ENCODE results near the gene PFKP.

GRCh38 chr10:3031490-3031889 is 35.9 kb upstream of the PFKP start:
- TF ChIP-seq CTCF (tag by site-specific recombination; IDR thresholded peaks at IDR 0.05) = no peak
- no peak for TF ChIP-seq SP3 (tag by site-specific recombination; IDR thresholded peaks at IDR 0.05)
- TF ChIP-seq REST (tag by site-specific recombination; IDR thresholded peaks at IDR 0.05) = no peak
- TF ChIP-seq ZNF558 (tag by site-specific recombination; IDR thresholded peaks at IDR 0.05) = no peak
- TF ChIP-seq ZNF362 (tag by site-specific recombination; IDR thresholded peaks at IDR 0.05) = no peak
- TF ChIP-seq KLF1 (tag by site-specific recombination; IDR thresholded peaks at IDR 0.05) = no peak
- no peak for TF ChIP-seq ZNF157 (tag by site-specific recombination; IDR thresholded peaks at IDR 0.05)
- no peak for TF ChIP-seq ZNF580 (tag by site-specific recombination; IDR thresholded peaks at IDR 0.05)

All from HEK293 (cell line).